Lung microvascular endothelial cell (primary cell): Measurements from ENCODE around the gene CLPTM1. TPM values are rescaled to one million over a fixed set of nuclear protein-coding genes. Genes with fewer than 3 reads are reported as not detected.
"Not testable (repeated sequence)": the region's sequence is repeated elsewhere in the genome, so short reads cannot be mapped to it uniquely, and the experiment has no call there.

ENCODE experiments used
- DNase-seq, 2 donors: peaks; one replicate each; pipeline versions ENCODE4 v3.0.0 to v3.0.0-alpha.2; 2010; ENCODE audit warnings: low read depth in 2 of 2
- total RNA-seq: library from RNA; depleted of rRNA; stranded (reverse); fragments of >200 nt; gene quantifications from 2 replicates; pipeline ENCODE4 v1.2.1, GENCODE V29; 2014

Gene CLPTM1
- total RNA-seq, 1 donor from 2014 or later, result 46.6 TPM

GRCh38 chr19:44939668-44940067, 15.5 kb upstream of the CLPTM1 start:
- DNase-seq, result no peak

DNA sequence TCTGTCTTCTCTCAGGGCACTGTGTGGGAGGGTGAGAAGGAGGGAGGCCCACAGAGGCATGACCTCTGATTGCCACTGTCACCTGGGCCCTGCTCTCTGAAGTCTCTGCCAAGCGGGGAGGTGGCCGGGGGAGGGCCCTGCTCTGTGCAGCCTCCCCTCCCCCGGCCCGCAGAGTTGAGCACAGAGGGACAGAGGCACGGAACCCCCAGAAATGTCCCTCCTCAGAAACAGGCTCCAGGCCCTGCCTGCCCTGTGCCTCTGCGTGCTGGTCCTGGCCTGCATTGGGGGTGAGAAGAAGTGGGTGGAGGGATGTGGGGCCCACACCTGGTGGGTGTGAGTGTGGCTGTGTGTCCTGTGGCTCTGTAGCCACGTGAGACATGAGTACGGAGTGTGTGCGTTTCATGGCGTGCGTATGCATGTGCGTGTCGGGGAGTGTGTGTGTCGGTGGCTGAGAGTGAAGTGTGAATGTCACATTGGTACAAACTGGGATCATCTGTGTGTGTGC, 13.1 kb upstream of the CLPTM1 start, which contains the start of gene APOC4:
Gene APOC4, plus strand, starts transcription at position 171 of the 505 bp plus-strand sequence. Its CDS starts 41 bp downstream, at position 212.
- no peak for DNase-seq

DNA sequence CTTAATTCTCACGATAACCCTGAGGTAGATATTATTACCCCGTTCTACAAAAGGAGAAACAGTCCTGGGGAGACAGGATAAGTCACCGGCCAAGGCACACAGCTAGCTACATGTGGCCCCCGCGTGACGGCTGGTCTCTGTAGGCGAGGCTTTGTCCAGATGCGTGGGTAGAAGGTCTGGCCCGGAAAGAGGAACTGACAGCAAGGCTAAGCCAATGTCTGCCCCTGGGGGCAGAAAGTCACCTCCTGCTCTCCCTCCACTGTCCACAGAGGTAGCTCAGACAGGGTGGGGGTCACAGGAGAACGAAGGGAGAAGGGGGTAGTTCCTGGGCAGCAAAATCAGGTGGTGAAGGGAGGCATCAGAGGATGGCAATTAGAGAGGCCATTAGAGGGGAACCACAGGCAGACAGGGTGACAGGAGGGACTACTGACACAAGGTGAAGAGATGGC, 11.4 kb upstream of the CLPTM1 start:
- DNase-seq, result peak in 1 of 2 donors; percentile 17

DNA sequence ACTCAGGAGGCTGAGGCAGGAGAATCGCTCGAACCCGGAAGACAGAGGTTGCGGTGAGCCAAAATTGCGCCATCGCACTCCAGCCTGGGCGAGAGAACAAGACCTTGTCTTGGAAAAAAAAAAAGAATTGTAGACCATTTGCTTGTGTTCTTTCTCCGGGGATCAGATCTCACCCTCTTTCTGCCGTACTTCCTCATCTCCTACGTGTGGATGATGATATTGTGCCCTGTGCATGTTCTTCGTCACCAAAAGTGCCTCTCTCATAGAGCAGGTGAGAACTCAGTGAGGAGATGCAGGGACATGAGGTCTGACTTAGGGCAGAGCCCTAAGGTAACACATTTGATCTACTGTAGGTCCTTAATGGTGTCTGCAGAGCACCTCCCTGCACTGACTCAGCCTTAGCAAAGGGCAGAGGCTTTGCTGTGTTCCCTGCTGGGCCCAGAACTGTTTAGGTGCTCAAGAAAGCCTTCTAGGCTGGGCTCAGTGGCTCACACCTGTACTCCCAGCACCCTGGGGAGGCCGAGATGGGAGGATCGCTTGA, 8.1 kb upstream of the CLPTM1 start:
- no peak for DNase-seq

- DNase-seq, result no peak
Observed at GRCh38 chr19:44948237-44948636, 6.9 kb upstream of the CLPTM1 start.

DNA sequence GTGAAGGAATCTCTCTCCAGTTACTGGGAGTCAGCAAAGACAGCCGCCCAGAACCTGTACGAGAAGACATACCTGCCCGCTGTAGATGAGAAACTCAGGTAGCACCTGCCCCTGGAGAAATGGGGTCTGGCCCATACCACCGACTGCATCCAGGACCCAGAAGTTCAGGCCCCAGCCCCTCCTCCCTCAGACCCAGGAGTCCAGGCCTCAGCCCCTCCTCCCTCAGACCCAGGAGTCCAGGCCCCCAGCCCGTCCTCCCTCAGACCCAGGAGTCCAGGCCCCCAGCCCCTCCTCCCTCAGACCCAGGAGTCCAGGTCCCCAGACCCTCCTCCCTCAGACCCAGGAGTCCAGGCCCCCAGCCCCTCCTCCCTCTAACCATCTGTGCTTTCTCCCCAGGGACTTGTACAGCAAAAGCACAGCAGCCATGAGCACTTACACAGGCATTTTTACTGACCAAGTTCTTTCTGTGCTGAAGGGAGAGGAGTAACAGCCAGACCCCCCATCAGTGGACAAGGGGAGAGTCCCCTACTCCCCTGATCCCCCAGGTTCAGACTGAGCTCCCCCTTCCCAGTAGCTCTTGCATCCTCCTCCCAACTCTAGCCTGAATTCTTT, 6.3 kb upstream of the CLPTM1 start:
- DNase-seq, result no peak

DNA sequence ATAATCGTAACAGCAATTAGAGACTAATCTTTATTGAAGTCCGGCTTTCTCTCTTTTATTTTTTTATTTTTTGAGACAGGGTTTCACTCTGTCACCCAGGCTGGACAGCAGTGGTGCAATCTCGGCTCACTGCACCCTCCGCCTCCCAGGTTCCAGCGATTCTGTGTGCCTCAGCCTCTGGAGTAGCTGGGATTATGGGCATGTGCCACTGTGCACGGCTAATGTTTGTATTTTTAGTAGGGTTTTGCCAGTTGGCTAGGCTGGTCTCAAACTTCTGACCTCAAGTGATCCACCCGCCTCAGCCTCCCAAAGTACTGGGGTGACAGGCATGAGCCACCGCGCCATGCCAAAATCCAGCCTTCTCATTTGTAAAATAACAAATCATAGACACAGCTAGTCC, 5.6 kb upstream of the CLPTM1 start:
- no peak for DNase-seq

DNA sequence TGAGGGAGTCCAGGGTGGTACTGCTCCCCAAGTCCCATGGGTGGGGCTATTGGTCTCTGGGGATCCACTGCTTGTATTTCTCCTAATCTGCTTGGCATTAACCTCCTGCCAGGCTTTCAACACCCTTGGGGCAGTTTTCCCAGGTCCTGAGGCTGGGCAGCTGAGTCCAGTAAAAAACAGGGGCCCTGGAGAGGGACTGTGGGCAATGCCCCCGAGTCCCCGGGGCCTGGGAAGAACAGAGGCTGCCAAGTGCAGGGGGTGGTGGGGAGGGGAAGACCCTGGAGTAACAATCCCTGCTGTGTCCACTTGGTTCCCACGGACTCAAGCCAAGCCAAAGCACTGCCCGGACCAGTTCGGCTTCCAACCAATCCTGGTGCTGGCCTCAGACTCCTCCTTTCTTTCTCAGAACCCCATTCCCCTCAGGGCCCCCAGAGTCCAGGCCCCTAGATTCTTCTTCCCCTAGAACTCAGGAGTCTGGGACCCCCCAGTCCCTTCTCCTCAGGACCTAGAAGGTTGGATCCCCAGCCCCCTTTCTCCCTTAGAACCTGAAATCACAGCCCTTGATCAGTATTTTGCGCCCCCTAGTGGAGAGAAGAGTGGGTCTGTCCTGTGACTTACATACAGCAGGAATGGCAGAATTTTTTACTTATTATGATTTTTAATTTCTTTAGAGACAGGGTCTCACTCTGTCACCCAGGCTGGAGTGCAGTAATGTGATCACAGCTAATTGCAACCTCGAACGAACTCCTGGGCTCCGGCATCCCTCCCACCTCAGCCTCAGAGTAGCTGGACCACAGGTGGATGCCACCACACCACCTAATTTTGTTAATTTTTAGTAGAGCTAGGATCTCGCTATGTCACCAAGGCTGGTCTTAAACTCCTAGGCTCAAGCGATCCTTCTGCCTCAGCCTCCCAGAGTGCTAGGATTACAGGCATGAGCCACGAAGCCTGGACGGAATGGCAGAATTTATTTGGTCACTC, 3.7 kb upstream of the CLPTM1 start:
- peak; percentile 83 to 89 for DNase-seq

- DNase-seq, result no peak
Observed at GRCh38 chr19:44954278-44954648, 917 bp upstream of the CLPTM1 start.

GRCh38 chr19:44955505-44956439, 592 bp downstream of the CLPTM1 start:
- peak; percentile 19 to 35 for DNase-seq

DNA sequence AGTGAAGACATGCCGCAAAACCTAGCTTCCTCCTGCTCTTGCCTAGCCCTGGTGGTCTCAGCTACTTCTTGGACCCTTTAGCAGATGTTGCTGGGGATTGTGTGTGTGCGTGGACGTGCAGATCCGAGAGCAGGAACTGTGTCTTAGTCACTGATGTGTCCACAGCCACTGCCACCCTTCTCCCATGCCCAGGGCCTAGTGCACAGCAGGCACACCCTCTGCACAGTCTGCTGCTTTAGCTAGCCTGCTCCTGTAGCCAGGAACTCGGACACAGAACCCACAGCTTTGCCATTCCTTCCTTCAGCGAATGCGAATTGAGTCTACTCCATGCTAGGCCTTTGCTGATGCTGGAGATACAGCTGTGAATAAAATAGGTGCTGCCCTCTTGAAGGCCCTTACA, 2.3 kb downstream of the CLPTM1 start:
- no peak for DNase-seq

DNA sequence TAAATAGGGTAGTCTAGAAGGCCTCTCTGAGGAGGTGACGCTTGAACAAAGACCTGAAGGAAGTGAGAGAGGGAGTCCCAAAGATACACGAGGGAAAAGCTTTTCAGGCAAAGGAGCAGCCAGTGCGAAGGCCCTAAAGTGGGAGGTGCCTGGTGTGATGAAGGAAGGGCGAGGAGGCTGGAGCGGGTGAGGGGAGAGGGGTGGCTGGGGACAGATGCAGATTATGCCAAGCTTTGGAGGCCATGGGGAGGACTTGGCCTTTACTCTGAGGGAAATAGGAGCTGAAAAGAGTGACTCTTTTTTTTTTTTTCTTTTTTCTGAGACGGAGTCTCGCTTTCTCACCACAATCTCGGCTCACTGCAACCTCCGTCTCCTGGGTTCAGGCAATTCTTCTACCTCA, 2.9 kb downstream of the CLPTM1 start:
- DNase-seq, result no peak

DNA sequence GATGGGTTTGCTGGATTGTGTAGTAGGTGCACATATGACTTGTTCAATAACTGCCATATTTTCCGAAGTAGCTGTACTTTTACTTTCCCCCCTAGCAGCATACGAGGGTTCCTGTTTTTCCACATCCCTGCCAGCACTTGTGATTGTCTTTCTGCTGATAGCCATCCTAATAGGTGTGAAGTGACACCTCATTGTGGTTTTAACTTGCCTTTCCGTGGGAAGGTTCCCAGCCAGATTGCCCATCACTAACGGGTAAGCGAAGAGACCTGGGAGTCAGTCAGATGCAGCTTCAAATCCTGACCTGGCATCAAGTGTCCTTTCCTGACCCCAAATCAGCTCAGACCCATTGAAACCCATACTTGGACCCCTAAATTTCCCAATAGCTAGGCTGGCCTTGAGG, 4.5 kb downstream of the CLPTM1 start:
- DNase-seq, result no peak

DNA sequence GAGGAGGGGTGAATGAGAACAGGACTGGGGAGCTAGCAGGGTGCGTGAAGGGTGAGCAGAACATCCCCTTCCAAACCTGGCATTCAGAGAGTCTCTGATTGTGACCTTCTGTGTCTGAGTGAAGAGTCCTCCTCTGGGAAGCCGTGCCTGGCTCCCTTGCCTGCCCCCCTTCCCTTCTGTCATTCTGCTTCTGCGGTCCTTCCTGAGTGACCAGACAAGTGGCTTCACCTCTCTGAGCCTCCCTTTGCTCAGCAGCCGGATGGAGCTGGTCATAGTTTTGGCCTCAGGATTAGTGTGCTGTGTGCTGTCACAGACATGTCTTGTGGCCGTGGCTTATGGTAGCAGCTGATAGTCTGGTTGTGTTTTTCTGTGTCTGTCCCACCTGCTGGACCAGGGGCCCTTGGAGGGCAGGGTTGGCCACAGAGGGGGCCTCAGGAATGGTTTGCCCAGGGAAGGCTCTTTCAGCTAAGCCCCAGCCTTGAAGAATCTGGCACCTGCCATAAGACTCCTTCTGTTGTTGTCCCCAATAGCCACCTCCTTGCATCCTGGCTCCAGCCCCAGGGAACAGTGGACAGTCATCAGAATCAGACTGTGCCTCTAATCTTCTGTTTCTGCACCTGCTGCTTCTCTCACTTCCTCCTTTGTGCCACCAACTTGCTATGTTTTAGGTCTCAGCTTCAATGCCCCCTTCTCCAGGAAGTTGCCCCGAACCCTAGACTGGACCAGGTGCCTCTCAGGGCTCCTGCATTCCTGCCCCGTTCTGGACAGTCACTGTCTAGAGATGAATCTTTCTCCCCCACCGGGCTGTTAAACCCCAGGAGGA, 5.9 kb downstream of the CLPTM1 start:
- no peak for DNase-seq

DNA sequence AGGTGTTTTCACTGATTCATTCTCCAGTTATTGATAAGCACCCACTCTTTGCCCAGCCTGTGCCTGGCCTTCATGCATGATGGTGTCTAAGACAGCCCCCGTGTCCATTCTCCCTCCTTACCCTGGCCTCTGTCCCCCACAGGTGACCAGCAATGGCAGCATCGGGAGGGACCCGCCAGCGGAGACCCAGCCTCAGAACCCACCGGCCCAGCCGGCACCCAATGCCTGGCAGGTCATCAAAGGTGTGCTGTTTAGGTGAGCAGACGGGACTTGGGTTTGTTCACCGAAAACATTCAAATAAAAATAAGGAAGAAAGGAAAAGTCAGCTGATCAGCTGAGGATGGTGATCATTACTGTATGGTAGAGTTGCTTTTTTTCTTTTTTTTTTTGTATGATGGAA, 6.6 kb downstream of the CLPTM1 start:
- no peak for DNase-seq

DNA sequence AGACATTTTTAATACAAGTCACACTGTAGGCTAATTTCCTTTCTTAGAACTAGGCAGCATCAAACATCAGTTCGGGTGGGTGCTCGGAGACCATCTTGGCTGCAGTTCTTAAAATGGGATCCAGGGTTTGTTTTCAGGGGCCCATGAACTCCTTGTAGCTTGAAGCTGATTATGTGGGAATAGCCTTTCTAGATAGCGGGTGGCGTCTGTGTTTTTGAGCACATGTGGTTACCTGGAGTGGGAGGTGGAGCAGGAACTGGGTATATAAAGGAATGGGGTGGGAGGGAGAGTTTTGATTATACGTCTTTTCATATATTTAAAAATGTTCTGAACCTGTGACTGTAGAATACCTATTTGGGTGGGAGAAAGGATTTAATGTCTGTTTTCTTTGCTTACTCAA, 12.9 kb downstream of the CLPTM1 start:
- no peak for DNase-seq

GRCh38 chr19:44968670-44969069, 13.5 kb downstream of the CLPTM1 start:
- no peak for DNase-seq

DNA sequence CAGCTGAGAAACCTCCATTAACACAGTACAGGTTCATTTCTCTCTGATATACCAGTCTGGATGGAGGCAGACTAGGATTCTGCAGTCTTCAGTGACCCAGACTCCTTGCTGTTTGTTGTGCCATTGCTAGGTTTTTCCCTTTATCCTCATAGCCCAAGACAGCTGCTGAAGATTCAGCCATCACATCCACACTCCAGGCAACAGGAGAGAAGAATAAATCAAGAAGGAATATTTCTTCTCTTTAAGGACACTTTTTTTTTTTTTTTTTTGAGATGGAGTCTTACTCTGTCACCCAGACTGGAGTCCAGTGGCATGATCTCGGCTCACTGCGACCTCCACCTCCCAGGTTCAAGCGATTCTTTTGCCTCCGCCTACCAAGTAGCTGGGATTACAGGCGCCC, 14.3 kb downstream of the CLPTM1 start:
- no peak for DNase-seq

DNA sequence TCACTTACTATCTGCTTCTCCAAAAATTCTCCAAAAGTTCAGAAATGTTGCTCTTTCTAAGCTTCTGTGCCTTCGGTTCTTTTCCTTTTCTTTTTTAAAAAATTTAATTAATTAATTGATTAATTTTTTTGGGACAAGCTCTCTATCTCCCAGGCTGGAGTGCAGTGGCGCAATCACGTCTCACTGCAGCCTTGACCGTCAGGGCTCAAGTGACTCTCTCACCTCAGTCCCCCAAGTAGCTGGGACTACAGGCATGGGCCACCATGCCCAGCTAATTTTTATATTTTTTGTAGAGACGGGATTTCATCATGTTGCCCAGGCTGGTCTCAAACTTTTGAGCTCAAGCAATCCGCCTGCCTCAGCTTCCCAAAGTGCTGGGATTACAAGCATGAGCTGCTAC, 16.3 kb downstream of the CLPTM1 start:
- DNase-seq, result not testable (repeated sequence)

GRCh38 chr19:44972802-44973201, 17.6 kb downstream of the CLPTM1 start:
- DNase-seq, result no peak
